Osteoblast (primary cell): ENCODE measurements around the gene CFLAR. TPM values are rescaled to one million over a fixed set of nuclear protein-coding genes. Genes with fewer than 3 reads are reported as not detected.

ENCODE experiments used
- DNase-seq: peaks from one replicate; pipeline ENCODE4 v3.0.0; 2011; ENCODE audit warnings: low spot score, mixed read lengths; ENCODE audit not compliant: insufficient read length; ENCODE audit errors: missing footprints
- H2AFZ ChIP-seq: 2 replicates; pipeline ENCODE4 v1.6.0; 2011; ENCODE audit warnings: mild to moderate bottlenecking, low read length
- H3K27ac ChIP-seq: 2 replicates; pipeline ENCODE4 v1.5.1; 2011; ENCODE audit warnings: mild to moderate bottlenecking, low read depth, low read length, moderate library complexity
- H3K27me3 ChIP-seq: 2 replicates; pipeline ENCODE4 v1.6.0; 2012; ENCODE audit warnings: mild to moderate bottlenecking, control low read depth, inconsistent platforms, low read length, moderate library complexity; ENCODE audit not compliant: insufficient read depth
- H3K36me3 ChIP-seq: 2 replicates; pipeline ENCODE4 v1.5.1; 2011; ENCODE audit warnings: mild to moderate bottlenecking, low read length, control low read depth, moderate library complexity; ENCODE audit not compliant: insufficient read depth
- H3K4me1 ChIP-seq: 2 replicates; pipeline ENCODE4 v1.5.1; 2011; ENCODE audit warnings: mild to moderate bottlenecking, low read length, control low read depth, moderate library complexity; ENCODE audit not compliant: insufficient read depth
- H3K4me2 ChIP-seq: 2 replicates; pipeline ENCODE4 v1.6.0; 2011; ENCODE audit warnings: mild to moderate bottlenecking, low read length; ENCODE audit not compliant: insufficient read depth
- H3K4me3 ChIP-seq: fragments of 200-600 bp; sonication (generic); 3 replicates; pipeline ENCODE4 v1.5.1; 2012; ENCODE audit warnings: mild to moderate bottlenecking, low read length, inconsistent platforms; ENCODE audit not compliant: insufficient read depth
- H3K79me2 ChIP-seq: 2 replicates; pipeline ENCODE4 v1.6.0; 2012; ENCODE audit warnings: mild to moderate bottlenecking, low read length, control low read depth, inconsistent platforms; ENCODE audit not compliant: insufficient read depth
- H3K9me3 ChIP-seq: 2 replicates; pipeline ENCODE4 v1.5.1; 2011; ENCODE audit warnings: low read depth, low read length, control low read depth
- H4K20me1 ChIP-seq: 2 replicates; pipeline ENCODE4 v1.6.0; 2012; ENCODE audit warnings: mild to moderate bottlenecking, low read length, control low read depth; ENCODE audit not compliant: insufficient read depth
- CTCF ChIP-seq: IDR thresholded peaks from 2 replicates; pipeline ENCODE4 v1.5.1; 2011; ENCODE audit warnings: mild to moderate bottlenecking, low read depth, low read length, moderate library complexity; ENCODE audit errors: extremely low read depth
- total RNA-seq: library from RNA; depleted of rRNA; stranded (reverse); fragments of >200 nt; gene quantifications from 2 replicates; pipeline ENCODE4 v1.2.3, GENCODE V29; 2012

The CFLAR gene
- total RNA-seq, 1 donor, result 78.9 TPM

GRCh38 chr2:201072201-201072530, 43.8 kb upstream of the CFLAR start:
- no peak for DNase-seq
- Histone ChIP-seq H3K27ac (peak overlapping the region; percentile 98), H4K20me1 (peaks cover 6% of the 10 kb centered on the region), H3K79me2 (peaks cover 75% of the 10 kb centered on the region), H3K4me1 (peaks cover 37% of the 10 kb centered on the region), H3K27me3 (no peaks in the 10 kb centered on the region), H2AFZ (peak overlapping the region; percentile 100), H3K9me3 (no peaks in the 10 kb centered on the region), H3K4me3 (peak overlapping the region; percentile 96), H3K36me3 (no peaks in the 10 kb centered on the region), H3K4me2 (peak overlapping the region; percentile 82)
- TF ChIP-seq CTCF, result no peak

- TF ChIP-seq CTCF, result no peak
- peaks cover 33% of the 10 kb centered on the region for H3K4me1 ChIP-seq
- no peak overlapping the region for H3K27ac ChIP-seq
- no peak overlapping the region for H2AFZ ChIP-seq
- H3K79me2 ChIP-seq, result peaks cover 66% of the 10 kb centered on the region
- H3K36me3 ChIP-seq, result no peaks in the 10 kb centered on the region
- DNase-seq, result no peak
- H4K20me1 ChIP-seq, result peaks cover 6% of the 10 kb centered on the region
- H3K27me3 ChIP-seq, result no peaks in the 10 kb centered on the region
- H3K9me3 ChIP-seq, result no peaks in the 10 kb centered on the region
- H3K4me2 ChIP-seq, result peak overlapping the region; percentile 82
- H3K4me3 ChIP-seq, result no peak overlapping the region
Measured at GRCh38 chr2:201073071-201073470, 42.9 kb upstream of the CFLAR start.

GRCh38 chr2:201074996-201075395, 41.0 kb upstream of the CFLAR start:
- Histone ChIP-seq H3K9me3 (no peaks in the 10 kb centered on the region), H3K79me2 (peaks cover 48% of the 10 kb centered on the region)
- no peak for DNase-seq

GRCh38 chr2:201084863-201085262, 31.1 kb upstream of the CFLAR start:
- no peak for TF ChIP-seq CTCF
- Histone ChIP-seq H3K79me2 (peaks cover 8% of the 10 kb centered on the region), H4K20me1 (no peaks in the 10 kb centered on the region), H3K4me2 (no peak overlapping the region), H3K4me3 (no peak overlapping the region), H2AFZ (no peak overlapping the region), H3K36me3 (peaks cover 18% of the 10 kb centered on the region), H3K9me3 (no peaks in the 10 kb centered on the region), H3K4me1 (no peaks in the 10 kb centered on the region), H3K27me3 (no peaks in the 10 kb centered on the region), H3K27ac (no peak overlapping the region)
- DNase-seq, result no peak

More at GRCh38 chr2:201074996-201075395, 41.0 kb upstream of the CFLAR start:
- TF ChIP-seq CTCF, result no peak
- no peaks in the 10 kb centered on the region for H3K27me3 ChIP-seq
- H3K27ac ChIP-seq, result no peak overlapping the region
- H3K4me1 ChIP-seq, result peaks cover 14% of the 10 kb centered on the region
- H3K36me3 ChIP-seq, result peaks cover 5% of the 10 kb centered on the region
- H3K4me3 ChIP-seq, result no peak overlapping the region
- H4K20me1 ChIP-seq, result no peaks in the 10 kb centered on the region
- H3K4me2 ChIP-seq, result no peak overlapping the region
- H2AFZ ChIP-seq, result no peak overlapping the region
